Endodermal cell (in vitro differentiated cells): ENCODE results near the gene ENPP6. TPM values are rescaled to one million over a fixed set of nuclear protein-coding genes. Genes with fewer than 3 reads are reported as not detected.

ENCODE experiments used
- DNase-seq: peaks from one replicate; pipeline ENCODE4 v3.0.0-alpha.2; 2017
- H3K27ac ChIP-seq: 2 replicates; pipeline ENCODE4 v1.5.1; 2013; ENCODE audit warnings: mild to moderate bottlenecking, low read depth, low read length, moderate library complexity
- H3K27me3 ChIP-seq: 2 replicates; pipeline ENCODE4 v1.6.1; 2013; ENCODE audit warnings: mild to moderate bottlenecking, low read length, moderate library complexity; ENCODE audit not compliant: insufficient read depth, control insufficient read depth, poor library complexity, severe bottlenecking
- H3K36me3 ChIP-seq: 2 replicates; pipeline ENCODE4 v1.7.0; 2013; ENCODE audit warnings: mild to moderate bottlenecking, low read length, moderate library complexity; ENCODE audit not compliant: control insufficient read depth, insufficient read depth
- H3K4me1 ChIP-seq: one replicate; pipeline ENCODE4 v1.7.0; 2013; ENCODE audit warnings: low read length; ENCODE audit not compliant: control insufficient read depth, insufficient read depth
- H3K4me3 ChIP-seq: 2 replicates; pipeline ENCODE4 v1.5.1; 2013; ENCODE audit warnings: mild to moderate bottlenecking, low read length, moderate library complexity
- H3K9ac ChIP-seq: 2 replicates; pipeline ENCODE4 v1.6.1; 2013; ENCODE audit warnings: mild to moderate bottlenecking, low read length, moderate library complexity; ENCODE audit not compliant: poor library complexity, severe bottlenecking; ENCODE audit errors: extremely low read depth
- H3K9me3 ChIP-seq: 2 replicates; pipeline ENCODE4 v1.6.1; 2013; ENCODE audit warnings: mild to moderate bottlenecking, low read length, moderate library complexity; ENCODE audit not compliant: control insufficient read depth
- H3K27ac Mint-ChIP-seq: 2 replicates; pipeline ENCODE4 v1.8.0; 2020; ENCODE audit warnings: mixed read lengths
- H3K27me3 Mint-ChIP-seq: 2 replicates; pipeline ENCODE4 v1.8.0; 2021; ENCODE audit warnings: mild to moderate bottlenecking, mixed read lengths; ENCODE audit not compliant: insufficient read depth
- H3K36me3 Mint-ChIP-seq: 2 replicates; pipeline ENCODE4 v1.8.0; 2020; ENCODE audit warnings: low read depth, mixed read lengths
- H3K4me1 Mint-ChIP-seq: 2 replicates; pipeline ENCODE4 v1.8.0; 2020; ENCODE audit warnings: mixed read lengths
- H3K4me3 Mint-ChIP-seq: 2 replicates; pipeline ENCODE4 v1.8.0; 2020; ENCODE audit warnings: mild to moderate bottlenecking, moderate library complexity, mixed read lengths
- H3K9me3 Mint-ChIP-seq: 2 replicates; pipeline ENCODE4 v1.8.0; 2020; ENCODE audit warnings: mild to moderate bottlenecking, mixed read lengths
- WGBS, 2 experiments: methylation state at CpG; one replicate each; pipeline versions ENCODE4 v1.1.5 to v1.1.7; 2013; ENCODE audit warnings: missing lambda C conversion rate in 2 of 2, mixed read lengths in 1 of 2; ENCODE audit not compliant: insufficient coverage in 1 of 2, insufficient read length in 1 of 2; 5-methylcytosine and 5-hydroxymethylcytosine counted together
- total RNA-seq, 2 donors: library from RNA; stranded (reverse); fragmentation: NEBNext Ultra II Directional in 1 of 2; extraction: Animal tissue kit (Norgen Biotek cat#: 25700) in 1 of 2; gene quantifications; 2 replicates in 1 of 2; 3 replicates in 1 of 2; pipeline ENCODE4 v1.2.1, GENCODE V29; 2021
- TF ChIP-seq, protein P1 (sequence below): fragments of 200-600 bp; sonication (generic); conservative IDR thresholded peaks from 2 replicates; pipeline ENCODE4 v1.5.0; 2021; ENCODE audit warnings: antibody characterized with exemption, mild to moderate bottlenecking

The ENPP6 gene
- total RNA-seq, 2 donors from 2014 or later, result 0.07 TPM; not detected in 1

DNA sequence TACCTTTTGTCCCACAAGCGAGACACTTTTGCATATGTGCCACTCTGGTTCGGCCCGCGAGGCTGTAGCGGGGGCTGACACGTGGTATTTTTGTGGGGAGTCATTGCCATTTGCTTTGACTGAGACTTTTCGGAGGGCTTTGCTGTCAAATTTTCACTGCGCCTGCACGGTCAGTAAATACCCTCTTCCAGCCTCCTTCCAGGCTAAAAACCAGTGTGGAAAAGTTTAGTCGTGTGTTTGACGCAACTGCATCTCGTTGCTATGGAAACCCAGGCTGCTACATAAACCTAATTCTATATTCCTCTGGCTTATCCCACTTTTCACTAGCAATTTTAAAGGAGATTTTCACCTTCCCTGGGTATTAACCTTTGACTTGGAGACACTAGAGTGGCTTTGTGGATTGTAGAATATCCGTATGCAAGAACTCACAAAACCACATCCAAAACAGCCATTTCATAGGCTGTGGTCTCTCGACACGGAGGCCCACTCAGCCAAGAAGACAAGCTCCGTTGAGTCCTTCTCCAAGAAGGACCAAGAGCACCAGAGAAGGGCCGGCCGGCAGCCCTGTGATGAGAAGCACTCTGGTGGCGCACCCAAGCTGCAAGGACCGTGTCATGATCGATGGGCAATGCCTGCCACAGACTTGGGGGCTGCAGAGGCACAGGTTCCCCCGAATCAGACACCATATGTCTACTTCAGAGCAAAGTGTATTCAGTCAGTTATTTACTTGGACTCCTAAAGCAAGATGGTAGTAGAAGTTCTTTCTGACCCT, 38.4 kb upstream of the ENPP6 start:
- no peak for DNase-seq
- 93 to 96% methylated on average over 17 to 22 of the region's 22 CpGs for WGBS, 2 experiments
- Histone ChIP-seq H3K4me1 (no peaks in the 10 kb centered on the region), H3K27ac (peak overlapping the region; percentile 82), H3K4me3 (no peak overlapping the region), H3K9ac (no peak overlapping the region), H3K9me3 (peaks cover 6% of the 10 kb centered on the region), H3K36me3 (no peaks in the 10 kb centered on the region), H3K27me3 (no peaks in the 10 kb centered on the region)
- Mint-ChIP-seq H3K36me3 (no peaks in the 10 kb centered on the region), H3K4me3 (no peak overlapping the region), H3K27ac (no peak overlapping the region), H3K27me3 (no peaks in the 10 kb centered on the region), H3K9me3 (peaks cover 16% of the 10 kb centered on the region), H3K4me1 (no peaks in the 10 kb centered on the region)
- TF ChIP-seq, protein P1, sequence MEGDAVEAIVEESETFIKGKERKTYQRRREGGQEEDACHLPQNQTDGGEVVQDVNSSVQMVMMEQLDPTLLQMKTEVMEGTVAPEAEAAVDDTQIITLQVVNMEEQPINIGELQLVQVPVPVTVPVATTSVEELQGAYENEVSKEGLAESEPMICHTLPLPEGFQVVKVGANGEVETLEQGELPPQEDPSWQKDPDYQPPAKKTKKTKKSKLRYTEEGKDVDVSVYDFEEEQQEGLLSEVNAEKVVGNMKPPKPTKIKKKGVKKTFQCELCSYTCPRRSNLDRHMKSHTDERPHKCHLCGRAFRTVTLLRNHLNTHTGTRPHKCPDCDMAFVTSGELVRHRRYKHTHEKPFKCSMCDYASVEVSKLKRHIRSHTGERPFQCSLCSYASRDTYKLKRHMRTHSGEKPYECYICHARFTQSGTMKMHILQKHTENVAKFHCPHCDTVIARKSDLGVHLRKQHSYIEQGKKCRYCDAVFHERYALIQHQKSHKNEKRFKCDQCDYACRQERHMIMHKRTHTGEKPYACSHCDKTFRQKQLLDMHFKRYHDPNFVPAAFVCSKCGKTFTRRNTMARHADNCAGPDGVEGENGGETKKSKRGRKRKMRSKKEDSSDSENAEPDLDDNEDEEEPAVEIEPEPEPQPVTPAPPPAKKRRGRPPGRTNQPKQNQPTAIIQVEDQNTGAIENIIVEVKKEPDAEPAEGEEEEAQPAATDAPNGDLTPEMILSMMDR, result no peak

DNA sequence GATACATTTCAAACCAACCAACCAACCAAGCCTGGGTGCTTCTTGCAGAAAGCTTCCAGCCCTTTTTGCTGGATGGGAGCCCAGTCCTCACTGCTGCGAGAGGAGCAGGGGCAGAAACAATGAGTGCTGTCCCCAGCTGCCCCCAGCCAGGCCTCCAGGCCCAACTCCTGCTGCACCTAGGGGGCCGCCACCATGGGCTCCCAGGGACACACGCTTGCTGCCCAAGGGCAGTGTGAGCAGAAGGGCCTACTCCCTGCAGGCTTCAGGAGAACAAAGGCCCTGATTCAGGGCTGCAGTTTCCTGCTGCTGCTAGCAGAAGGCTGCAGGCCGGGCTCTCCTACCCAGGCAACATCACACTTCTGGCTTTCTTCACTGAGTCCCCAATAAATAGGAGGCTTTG, 37.7 kb upstream of the ENPP6 start:
- DNase-seq, result no peak
- TF ChIP-seq, protein P1, result no peak
- Histone ChIP-seq H3K27me3 (no peaks in the 10 kb centered on the region), H3K9me3 (peaks cover 6% of the 10 kb centered on the region), H3K9ac (no peak overlapping the region), H3K27ac (peak overlapping the region; percentile 82), H3K4me3 (no peak overlapping the region), H3K36me3 (no peaks in the 10 kb centered on the region), H3K4me1 (no peaks in the 10 kb centered on the region)
- 57 to 78% methylated on average over 3 to 4 of the region's 4 CpGs for WGBS, 2 experiments
- Mint-ChIP-seq H3K36me3 (no peaks in the 10 kb centered on the region), H3K27ac (no peak overlapping the region), H3K27me3 (no peaks in the 10 kb centered on the region), H3K4me3 (no peak overlapping the region), H3K4me1 (no peaks in the 10 kb centered on the region), H3K9me3 (peaks cover 18% of the 10 kb centered on the region)

DNA sequence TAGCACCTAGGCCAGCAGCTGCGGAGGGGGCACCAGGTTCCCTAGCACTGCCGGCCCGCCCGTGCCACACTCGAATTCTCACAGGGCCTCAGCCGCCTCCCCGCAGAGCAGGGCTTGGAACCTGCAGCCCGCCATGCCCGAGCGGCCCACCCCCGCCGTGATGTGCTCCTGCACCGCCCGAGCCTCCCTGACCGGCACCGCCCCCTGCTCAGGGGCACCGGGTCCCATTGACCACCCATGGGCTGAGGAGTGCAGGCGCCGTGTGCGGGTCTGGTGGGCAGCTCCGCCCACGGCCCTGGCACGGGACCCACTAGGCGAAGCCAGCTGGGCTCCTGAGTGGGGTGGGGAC, 35.4 kb upstream of the ENPP6 start:
- H3K36me3 Mint-ChIP-seq, result no peaks in the 10 kb centered on the region
- 97% methylated on average over 19 to 24 of the region's 24 CpGs for WGBS, 2 experiments
- Histone ChIP-seq H3K4me1 (no peaks in the 10 kb centered on the region), H3K9me3 (peaks cover 6% of the 10 kb centered on the region), H3K4me3 (no peak overlapping the region), H3K9ac (no peak overlapping the region), H3K27ac (no peak overlapping the region), H3K27me3 (no peaks in the 10 kb centered on the region), H3K36me3 (no peaks in the 10 kb centered on the region)
- H3K9me3 Mint-ChIP-seq, result peaks cover 18% of the 10 kb centered on the region
- TF ChIP-seq, protein P1, result no peak
- no peak for DNase-seq
- no peaks in the 10 kb centered on the region for H3K27me3 Mint-ChIP-seq
- H3K4me3 Mint-ChIP-seq, result no peak overlapping the region
- H3K4me1 Mint-ChIP-seq, result no peaks in the 10 kb centered on the region
- H3K27ac Mint-ChIP-seq, result no peak overlapping the region
